ENCODE measurements around the gene ARPC5.
"Not testable (repeated sequence)": the region's sequence is repeated elsewhere in the genome, so short reads cannot be mapped to it uniquely, and the experiment has no call there.

The ARPC5 gene

DNA sequence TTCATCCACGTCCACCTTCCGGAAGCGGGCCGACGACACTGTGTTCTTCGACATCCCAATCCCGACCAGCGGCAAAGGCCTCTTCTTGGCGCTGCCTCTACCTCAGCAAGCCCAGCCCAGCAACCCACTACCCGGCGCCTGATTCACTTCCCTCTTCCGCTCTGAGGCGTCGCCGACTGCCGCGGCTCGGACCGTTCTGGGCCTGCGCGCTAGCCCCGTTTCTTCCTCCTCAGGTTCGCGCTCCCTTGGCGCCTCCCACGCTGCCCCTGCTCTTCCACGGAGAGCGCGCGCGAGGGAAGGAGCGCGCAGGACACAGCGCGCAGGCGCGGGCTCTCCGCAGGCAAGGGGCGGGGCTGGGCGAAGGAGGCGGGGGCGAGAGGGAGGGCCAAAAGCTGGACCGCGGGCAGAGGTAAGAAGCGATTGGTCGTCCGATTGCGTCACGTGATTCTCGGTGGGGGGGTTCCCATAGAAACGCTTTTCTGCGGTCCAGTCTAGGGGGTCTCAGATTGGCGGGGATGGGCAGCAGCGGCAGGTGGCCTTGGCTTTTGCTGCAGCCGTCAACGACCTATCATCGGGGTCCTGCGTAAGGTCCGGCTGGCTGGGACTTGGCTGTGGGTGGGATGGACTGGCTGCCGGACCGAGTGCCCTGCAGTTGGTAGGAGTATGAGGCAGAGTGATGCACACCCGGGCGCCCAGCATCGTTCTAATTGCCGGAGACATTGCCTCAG lies at the start of gene ARPC5:
ARPC5 (minus strand) TSS at position 178 of the 728 bp plus-strand sequence; CDS start at position 54, 124 bp downstream.
- peak; percentile 96 for DNase-seq (ENCODE audit: low spot score)
- in situ Hi-C loops (cut with MboI; ENCODE audit: low sequenced_read_pairs, unreplicated experiment), result no loop called here
- no peak for TF ChIP-seq CTCF (IDR thresholded peaks at IDR 0.05; ENCODE audit: borderline replicate concordance, control extremely low read depth, extremely low read depth, insufficient read depth, missing control alignments)

- in situ Hi-C loops (cut with MboI; ENCODE audit: low sequenced_read_pairs, unreplicated experiment), result no loop called here
- peak; percentile 56 for TF ChIP-seq CTCF (IDR thresholded peaks at IDR 0.05; ENCODE audit: borderline replicate concordance, control extremely low read depth, extremely low read depth, insufficient read depth, missing control alignments)
- DNase-seq (ENCODE audit: low spot score), result peak; percentile 59
These were observed 49.6 kb upstream of the ARPC5 start for GRCh38 chr1:183685112-183685713.

- in situ Hi-C loops (cut with MboI; ENCODE audit: low sequenced_read_pairs, unreplicated experiment); DNase-seq (ENCODE audit: low spot score): not testable (repeated sequence)
These were observed 43.8 kb upstream of the ARPC5 start for GRCh38 chr1:183679363-183679762.

DNA sequence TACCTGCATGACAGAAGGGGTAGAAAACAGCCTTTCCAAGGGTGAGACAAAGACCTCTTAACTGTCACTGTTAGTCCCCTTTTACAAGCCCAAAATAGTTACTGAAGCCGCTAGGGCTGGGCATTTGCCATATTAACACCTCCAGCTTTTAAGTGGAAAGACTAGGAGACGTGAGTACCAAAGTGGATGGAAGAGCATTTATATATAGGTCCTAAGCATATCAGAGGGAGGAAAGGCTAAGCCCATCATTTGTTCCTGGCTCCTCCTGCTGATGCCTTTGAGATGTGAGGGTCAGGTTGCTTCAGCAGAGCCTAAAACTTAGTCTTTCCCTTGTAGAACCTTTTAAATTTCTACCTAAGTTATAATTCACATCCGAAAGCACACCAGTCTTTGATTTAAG lies 43.2 kb upstream of the ARPC5 start:
- in situ Hi-C loops (cut with MboI; ENCODE audit: low sequenced_read_pairs, unreplicated experiment), result no loop called here
- TF ChIP-seq CTCF (IDR thresholded peaks at IDR 0.05; ENCODE audit: borderline replicate concordance, control extremely low read depth, extremely low read depth, insufficient read depth, missing control alignments), result no peak

GRCh38 chr1:183676586-183677189 lies 41.1 kb upstream of the ARPC5 start:
- in situ Hi-C loops (cut with MboI; ENCODE audit: low sequenced_read_pairs, unreplicated experiment), result no loop called here
- TF ChIP-seq CTCF (IDR thresholded peaks at IDR 0.05; ENCODE audit: borderline replicate concordance, control extremely low read depth, extremely low read depth, insufficient read depth, missing control alignments), result no peak
- no peak for DNase-seq (ENCODE audit: low spot score)

More for the DNA sequence above, 43.2 kb upstream of the ARPC5 start:
- no peak for DNase-seq (ENCODE audit: low spot score)

- in situ Hi-C loops (cut with MboI; ENCODE audit: low sequenced_read_pairs, unreplicated experiment), result no loop called here
- TF ChIP-seq CTCF (IDR thresholded peaks at IDR 0.05; ENCODE audit: borderline replicate concordance, control extremely low read depth, extremely low read depth, insufficient read depth, missing control alignments), result no peak
- DNase-seq (ENCODE audit: low spot score), result no peak
These were observed 40.5 kb upstream of the ARPC5 start for GRCh38 chr1:183675883-183676585.
